ENCODE results near the gene CYP2B6.
"Not testable (repeated sequence)": the region's sequence is repeated elsewhere in the genome, so short reads cannot be mapped to it uniquely, and the experiment has no call there.

The CYP2B6 gene

GRCh38 chr19:41039806-41040205 is 48.7 kb downstream of the CYP2B6 start:
- DNase-seq: no peak
- Histone ChIP-seq H4K91ac (ENCODE audit: low read length) (no peak overlapping the region), H3K23ac (ENCODE audit: low read length in 2 of 2) (no peak overlapping the region), H2BK15ac (ENCODE audit: low read depth, poor library complexity, severe bottlenecking) (no peak overlapping the region), H3K79me1 (replicated peaks; ENCODE audit: low read length, poor library complexity, severe bottlenecking) (no peaks in the 10 kb centered on the region), H2BK12ac (ENCODE audit: low read length in 2 of 2) (no peak overlapping the region), H2AFZ (ENCODE audit: low read depth, low read length) (no peak overlapping the region), H3K4me2 (ENCODE audit: low read length, poor library complexity, severe bottlenecking) (no peak overlapping the region), H3K18ac (ENCODE audit: low read depth in 1 of 2, low read length in 2 of 2) (no peak overlapping the region), H2BK120ac (ENCODE audit: low read depth, low read length) (no peak overlapping the region), H2BK5ac (ENCODE audit: low read depth, low read length, poor library complexity, severe bottlenecking) (no peak overlapping the region), H3K4me3 (ENCODE audit: insufficient read depth in 1 of 2, low read depth in 1 of 2, low read length in 2 of 2) (no peak overlapping the region), H4K8ac (ENCODE audit: low read length) (no peak overlapping the region), H3K4me1 (ENCODE audit: control insufficient read depth, insufficient read depth, low read depth, low read length) (no peaks in the 10 kb centered on the region), H3K27me3 (ENCODE audit: control insufficient read depth in 1 of 2, insufficient read depth in 1 of 2, low read length in 2 of 2) (no peaks in the 10 kb centered on the region), H3K36me3 (ENCODE audit: control insufficient read depth in 1 of 2, insufficient read depth in 2 of 2, low read depth in 1 of 2, low read length in 2 of 2) (no peaks in the 10 kb centered on the region), H3K9ac (ENCODE audit: low read length) (no peak overlapping the region), H3K9me3 (ENCODE audit: control insufficient read depth, low read length) (no peaks in the 10 kb centered on the region), H3K4ac (ENCODE audit: low read depth in 1 of 2, low read length in 2 of 2) (no peak overlapping the region), H2AK5ac (ENCODE audit: low read length, severe bottlenecking) (no peak overlapping the region), H3K14ac (ENCODE audit: low read length in 2 of 2) (no peak overlapping the region), H3K27ac (ENCODE audit: low read length, poor library complexity, severe bottlenecking) (no peak overlapping the region)
- 100% methylated on average over 1 of the region's 1 CpG for WGBS

GRCh38 chr19:41045095-41045494 is 54.0 kb downstream of the CYP2B6 start:
- WGBS: 89% methylated on average over 1 of the region's 1 CpG

GRCh38 chr19:41050426-41050825 is 59.3 kb downstream of the CYP2B6 start:
- no peak overlapping the region for H4K91ac ChIP-seq (ENCODE audit: low read length)
- H3K27me3 ChIP-seq (ENCODE audit: control insufficient read depth in 1 of 2, insufficient read depth in 1 of 2, low read length in 2 of 2): peaks cover 0 to 6% of the 10 kb centered on the region in 2 experiments
- no peak overlapping the region for H3K9ac ChIP-seq (ENCODE audit: low read length)
- H3K4ac ChIP-seq (ENCODE audit: low read depth in 1 of 2, low read length in 2 of 2): no peak overlapping the region
- H2BK12ac ChIP-seq (ENCODE audit: low read length in 2 of 2): no peak overlapping the region
- WGBS: 86% methylated on average over 13 of the region's 13 CpGs
- H3K36me3 ChIP-seq (ENCODE audit: control insufficient read depth in 1 of 2, insufficient read depth in 2 of 2, low read depth in 1 of 2, low read length in 2 of 2): no peaks in the 10 kb centered on the region
- no peak overlapping the region for H3K4me2 ChIP-seq (ENCODE audit: low read length, poor library complexity, severe bottlenecking)
- no peak overlapping the region for H3K27ac ChIP-seq (ENCODE audit: low read length, poor library complexity, severe bottlenecking)
- no peak overlapping the region for H3K14ac ChIP-seq (ENCODE audit: low read length in 2 of 2)
- H3K18ac ChIP-seq (ENCODE audit: low read depth in 1 of 2, low read length in 2 of 2): no peak overlapping the region
- no peak overlapping the region for H3K23ac ChIP-seq (ENCODE audit: low read length in 2 of 2)
- no peak overlapping the region for H2BK15ac ChIP-seq (ENCODE audit: low read depth, poor library complexity, severe bottlenecking)
- no peak overlapping the region for H3K4me3 ChIP-seq (ENCODE audit: insufficient read depth in 1 of 2, low read depth in 1 of 2, low read length in 2 of 2)
- H3K79me1 ChIP-seq (replicated peaks; ENCODE audit: low read length, poor library complexity, severe bottlenecking): no peaks in the 10 kb centered on the region
- H2BK5ac ChIP-seq (ENCODE audit: low read depth, low read length, poor library complexity, severe bottlenecking): no peak overlapping the region
- DNase-seq: no peak
- no peak overlapping the region for H2BK120ac ChIP-seq (ENCODE audit: low read depth, low read length)
- no peaks in the 10 kb centered on the region for H3K9me3 ChIP-seq (ENCODE audit: control insufficient read depth, low read length)
- no peak overlapping the region for H2AK5ac ChIP-seq (ENCODE audit: low read length, severe bottlenecking)
- no peak overlapping the region for H2AFZ ChIP-seq (ENCODE audit: low read depth, low read length)
- no peaks in the 10 kb centered on the region for H3K4me1 ChIP-seq (ENCODE audit: control insufficient read depth, insufficient read depth, low read depth, low read length)
- no peak overlapping the region for H4K8ac ChIP-seq (ENCODE audit: low read length)

More at GRCh38 chr19:41045095-41045494, 54.0 kb downstream of the CYP2B6 start:
- not testable (repeated sequence) for H3K36me3 ChIP-seq (ENCODE audit: control insufficient read depth in 1 of 2, insufficient read depth in 2 of 2, low read depth in 1 of 2, low read length in 2 of 2); H3K14ac ChIP-seq (ENCODE audit: low read length in 2 of 2); H3K4me2 ChIP-seq (ENCODE audit: low read length, poor library complexity, severe bottlenecking); H3K23ac ChIP-seq (ENCODE audit: low read length in 2 of 2); H2BK12ac ChIP-seq (ENCODE audit: low read length in 2 of 2); H3K27me3 ChIP-seq (ENCODE audit: control insufficient read depth in 1 of 2, insufficient read depth in 1 of 2, low read length in 2 of 2); H4K8ac ChIP-seq (ENCODE audit: low read length); H3K9ac ChIP-seq (ENCODE audit: low read length); H3K9me3 ChIP-seq (ENCODE audit: control insufficient read depth, low read length); DNase-seq; H4K91ac ChIP-seq (ENCODE audit: low read length); H2BK15ac ChIP-seq (ENCODE audit: low read depth, poor library complexity, severe bottlenecking); H2AFZ ChIP-seq (ENCODE audit: low read depth, low read length); H3K27ac ChIP-seq (ENCODE audit: low read length, poor library complexity, severe bottlenecking); H3K4me1 ChIP-seq (ENCODE audit: control insufficient read depth, insufficient read depth, low read depth, low read length); H3K4me3 ChIP-seq (ENCODE audit: insufficient read depth in 1 of 2, low read depth in 1 of 2, low read length in 2 of 2); H3K18ac ChIP-seq (ENCODE audit: low read depth in 1 of 2, low read length in 2 of 2); H3K4ac ChIP-seq (ENCODE audit: low read depth in 1 of 2, low read length in 2 of 2); H2BK5ac ChIP-seq (ENCODE audit: low read depth, low read length, poor library complexity, severe bottlenecking); H2BK120ac ChIP-seq (ENCODE audit: low read depth, low read length); H2AK5ac ChIP-seq (ENCODE audit: low read length, severe bottlenecking); H3K79me1 ChIP-seq (replicated peaks; ENCODE audit: low read length, poor library complexity, severe bottlenecking)

GRCh38 chr19:41052162-41052561 is 61.1 kb downstream of the CYP2B6 start:
- not testable (repeated sequence) for H3K79me1 ChIP-seq (replicated peaks; ENCODE audit: low read length, poor library complexity, severe bottlenecking); H2BK120ac ChIP-seq (ENCODE audit: low read depth, low read length); H3K4ac ChIP-seq (ENCODE audit: low read depth in 1 of 2, low read length in 2 of 2); H3K18ac ChIP-seq (ENCODE audit: low read depth in 1 of 2, low read length in 2 of 2); H3K36me3 ChIP-seq (ENCODE audit: control insufficient read depth in 1 of 2, insufficient read depth in 2 of 2, low read depth in 1 of 2, low read length in 2 of 2); H3K27me3 ChIP-seq (ENCODE audit: control insufficient read depth in 1 of 2, insufficient read depth in 1 of 2, low read length in 2 of 2); H3K23ac ChIP-seq (ENCODE audit: low read length in 2 of 2); DNase-seq; H4K91ac ChIP-seq (ENCODE audit: low read length); H3K4me1 ChIP-seq (ENCODE audit: control insufficient read depth, insufficient read depth, low read depth, low read length); H3K4me2 ChIP-seq (ENCODE audit: low read length, poor library complexity, severe bottlenecking); H2AFZ ChIP-seq (ENCODE audit: low read depth, low read length); H2BK12ac ChIP-seq (ENCODE audit: low read length in 2 of 2); H3K14ac ChIP-seq (ENCODE audit: low read length in 2 of 2); H3K9ac ChIP-seq (ENCODE audit: low read length); H3K27ac ChIP-seq (ENCODE audit: low read length, poor library complexity, severe bottlenecking); H4K8ac ChIP-seq (ENCODE audit: low read length); H2AK5ac ChIP-seq (ENCODE audit: low read length, severe bottlenecking); H2BK15ac ChIP-seq (ENCODE audit: low read depth, poor library complexity, severe bottlenecking); H3K4me3 ChIP-seq (ENCODE audit: insufficient read depth in 1 of 2, low read depth in 1 of 2, low read length in 2 of 2); H2BK5ac ChIP-seq (ENCODE audit: low read depth, low read length, poor library complexity, severe bottlenecking); H3K9me3 ChIP-seq (ENCODE audit: control insufficient read depth, low read length)
- WGBS: 82% methylated on average over 7 of the region's 7 CpGs
